Measurements from ENCODE around the gene PGM1. TPM values are rescaled to one million over a fixed set of nuclear protein-coding genes. Genes with fewer than 3 reads are reported as not detected.

Gene PGM1
- total and polyA plus RNA-seq, 2 of the 4 experiments (the other 2 are of a cell fraction) = 42.6 to 94.5 TPM

GRCh38 chr1:63630238-63630637 lies 37.0 kb downstream of the PGM1 start:
- POLR2A ChIA-PET (ENCODE audit: unreplicated experiment) = no interaction called here
- WGBS, 2 experiments (ENCODE audit: extremely low coverage in 2 of 2, insufficient read length in 1 of 2) = 67% methylated on average over 1 of the region's 4 CpGs; no CpG with 5 or more reads in 1 of the 2 experiments
- dilution Hi-C loops (cut with HindIII; ENCODE audit: low sequenced_read_pairs, unreplicated experiment) = no loop called here
- H2AFZ ChIP-seq (replicated peaks; ENCODE audit: low read length, poor library complexity) = no peak overlapping the region
- H3K56ac ChIP-seq (ENCODE audit: extremely low read depth, insufficient read depth, low read length) = no peak overlapping the region
- no peak overlapping the region for H3K23ac ChIP-seq (ENCODE audit: low read depth, low read length)
- peak overlapping the region in 1 of 2 experiments; percentile 46; a peak in 1 of 4 replicates for H4K8ac ChIP-seq (ENCODE audit: low read depth in 2 of 2, low read length in 2 of 2)
- no TSS peak for BruUV-seq (replicated peaks)
- H4K5ac ChIP-seq (ENCODE audit: low read depth, low read length) = peak overlapping the region; percentile 68; the same call in 1 of the 2 replicates
- H2BK5ac ChIP-seq (ENCODE audit: low read depth, low read length, poor library complexity, severe bottlenecking) = peak overlapping the region; percentile 46
- peaks cover 0 to 9% of the 10 kb centered on the region in 2 experiments; a peak in 2 of 4 replicates for H3K79me1 ChIP-seq (ENCODE audit: low read depth in 1 of 2, low read length in 2 of 2)
- in situ Hi-C loops (cut with MboI; ENCODE audit: low sequenced_read_pairs) = no loop called here
- H2AK9ac ChIP-seq (replicated peaks; ENCODE audit: low read depth, low read length, poor library complexity) = no peak overlapping the region
- CTCF ChIA-PET = no interaction called here
- peaks cover 6% of the 10 kb centered on the region; the same call in 1 of the 2 replicates for H3K4me1 ChIP-seq (ENCODE audit: control insufficient read depth, insufficient read depth, low read length)
- no peaks in the 10 kb centered on the region for H4K20me1 ChIP-seq (ENCODE audit: insufficient read depth, low read length)
- ATAC-seq (ENCODE audit: low read depth) = no peak
- no peak overlapping the region for H3K4ac ChIP-seq (ENCODE audit: low read depth, low read length)
- H3K9ac ChIP-seq (ENCODE audit: low read depth, low read length) = no peak overlapping the region
- H3K14ac ChIP-seq (replicated peaks; ENCODE audit: low read depth, low read length) = no peak overlapping the region
- H3K4me3 ChIP-seq (ENCODE audit: insufficient read depth, low read depth, low read length) = no peak overlapping the region
- H3K27me3 ChIP-seq (ENCODE audit: control insufficient read depth, insufficient read depth, low read length) = no peaks in the 10 kb centered on the region
- no peaks in the 10 kb centered on the region; the same call in 1 of the 2 replicates for H3K9me1 ChIP-seq (ENCODE audit: insufficient read depth, low read length)
- TF ChIP-seq CEBPB (IDR thresholded peaks at IDR 0.05; ENCODE audit: low read depth, low read length) = no peak
- TF ChIP-seq POLR2A (IDR thresholded peaks at IDR 0.05; ENCODE audit: low read depth, low read length) = no peak
- no peak for TF ChIP-seq MXI1 (IDR thresholded peaks at IDR 0.05; ENCODE audit: borderline replicate concordance, low read depth, low read length)
- TF ChIP-seq CTCF (conservative IDR thresholded peaks at IDR 0.05; ENCODE audit: low read depth, low read length) = no peak
- H4K91ac ChIP-seq (ENCODE audit: insufficient read depth, low read depth, low read length) = no peak overlapping the region
- DNase-seq = no peak
- H2BK120ac ChIP-seq (ENCODE audit: low read depth, low read length) = no peak overlapping the region
- H3K36me3 ChIP-seq (ENCODE audit: control insufficient read depth, insufficient read depth, low read length) = peaks cover 20% of the 10 kb centered on the region
- no peak overlapping the region for H3K4me2 ChIP-seq (ENCODE audit: low read depth, low read length)
- no peak overlapping the region; the same call in 1 of the 2 replicates for H2BK20ac ChIP-seq (ENCODE audit: low read depth, low read length)
- H2BK15ac ChIP-seq (ENCODE audit: low read depth, low read length) = no peak overlapping the region
- H3K18ac ChIP-seq (ENCODE audit: low read depth, low read length) = peak overlapping the region; percentile 58; the same call in 1 of the 2 replicates
- intact Hi-C loops (cut with micrococcal nuclease) = no loop called here
- no peak overlapping the region for H3K27ac ChIP-seq (ENCODE audit: insufficient read depth, low read length)
- no peaks in the 10 kb centered on the region for H3K9me3 ChIP-seq (ENCODE audit: control insufficient read depth, insufficient read depth, low read length)
- no peak overlapping the region for H2AK5ac ChIP-seq (ENCODE audit: low read depth, low read length)

Data from IMR-90 (cell line).